Tibial nerve (tissue), 4 donors: ENCODE data around the gene LAYN.

Experiments used
- CTCF ChIP-seq, 5 experiments: fragments of 200-600 bp in 3 of 5; fragments of 450-650 bp in 2 of 5; sonication (generic) in 3 of 5; IDR thresholded peaks; one replicate each; pipeline ENCODE4 v1.5.1; 2016 to 2019; ENCODE audit warnings: antibody characterized with exemption in 5 of 5, mild to moderate bottlenecking in 3 of 5, moderate library complexity in 2 of 5
- EP300 ChIP-seq, 2 donors: sonication (generic); formaldehyde crosslinking; IDR thresholded peaks; one replicate each; pipeline ENCODE4 v1.6.1; 2017; ENCODE audit warnings: antibody characterized with exemption in 2 of 2, mild to moderate bottlenecking in 1 of 2
- POLR2A ChIP-seq, 2 donors: fragments of 450-650 bp; IDR thresholded peaks; one replicate each; pipeline ENCODE4 v1.6.1; 2017; ENCODE audit warnings: antibody characterized with exemption in 2 of 2, mild to moderate bottlenecking in 2 of 2, moderate library complexity in 2 of 2

- no peak for TF ChIP-seq POLR2A (IDR thresholded peaks at IDR 0.05)
- no peak for TF ChIP-seq CTCF (IDR thresholded peaks at IDR 0.05)
- TF ChIP-seq EP300 (IDR thresholded peaks at IDR 0.05) = no peak
These were observed 20.3 kb downstream of the LAYN start for GRCh38 chr11:111560800-111561199.
